ENCODE measurements around the gene FNIP1.
A peak's percentile ranks its signal among the peaks of the same experiment; 100 is the strongest.
"Not testable (repeated sequence)": the region's sequence is repeated elsewhere in the genome, so short reads cannot be mapped to it uniquely, and the experiment has no call there.

The FNIP1 gene

GRCh38 chr5:131796793-131797693 lies at the start of gene FNIP1:
FNIP1 (minus strand) TSS chr5:131797017; CDS start chr5:131796921, 96 bp downstream.
- DNase-seq (ENCODE audit: insufficient read length, low spot score) = peak; percentile 93
- FAIRE-seq = peak; percentile 98

GRCh38 chr5:131846536-131846935 lies 49.7 kb upstream of the FNIP1 start:
- DNase-seq (ENCODE audit: insufficient read length, low spot score) = no peak
- FAIRE-seq = no peak

- FAIRE-seq (no peak), DNase-seq (ENCODE audit: insufficient read length, low spot score) (no peak)
Measured at GRCh38 chr5:131845828-131846227, 49.0 kb upstream of the FNIP1 start.

GRCh38 chr5:131842971-131843370 lies 46.2 kb upstream of the FNIP1 start:
- DNase-seq (ENCODE audit: insufficient read length, low spot score); FAIRE-seq: not testable (repeated sequence)

GRCh38 chr5:131832702-131833101 lies 35.9 kb upstream of the FNIP1 start:
- DNase-seq (ENCODE audit: insufficient read length, low spot score); FAIRE-seq: not testable (repeated sequence)

GRCh38 chr5:131825404-131826013 lies 28.7 kb upstream of the FNIP1 start:
- DNase-seq (ENCODE audit: insufficient read length, low spot score) (no peak), FAIRE-seq (no peak)

GRCh38 chr5:131824631-131825030 lies 27.8 kb upstream of the FNIP1 start:
- no peak for FAIRE-seq
- no peak for DNase-seq (ENCODE audit: insufficient read length, low spot score)

- DNase-seq (ENCODE audit: insufficient read length, low spot score) = no peak
- no peak for FAIRE-seq
Measured at GRCh38 chr5:131821221-131821620, 24.4 kb upstream of the FNIP1 start.

GRCh38 chr5:131818001-131818724 lies 21.3 kb upstream of the FNIP1 start:
- DNase-seq (ENCODE audit: insufficient read length, low spot score) (no peak), FAIRE-seq (no peak)

- FAIRE-seq (no peak), DNase-seq (ENCODE audit: insufficient read length, low spot score) (no peak)
Measured at GRCh38 chr5:131814990-131815389, 18.2 kb upstream of the FNIP1 start.

GRCh38 chr5:131812371-131813160 lies 15.7 kb upstream of the FNIP1 start:
- DNase-seq (ENCODE audit: insufficient read length, low spot score) = no peak
- no peak for FAIRE-seq

GRCh38 chr5:131810510-131811249 lies 13.9 kb upstream of the FNIP1 start:
- no peak for FAIRE-seq
- DNase-seq (ENCODE audit: insufficient read length, low spot score) = no peak

- DNase-seq (ENCODE audit: insufficient read length, low spot score) (peak; percentile 12), FAIRE-seq (peak; percentile 23)
Measured at GRCh38 chr5:131795879-131796792, 681 bp downstream of the FNIP1 start.

GRCh38 chr5:131795228-131795627 lies 1.6 kb downstream of the FNIP1 start:
- no peak for FAIRE-seq
- DNase-seq (ENCODE audit: insufficient read length, low spot score) = no peak

GRCh38 chr5:131794586-131794985 lies 2.2 kb downstream of the FNIP1 start:
- peak; percentile 73 for FAIRE-seq
- DNase-seq (ENCODE audit: insufficient read length, low spot score) = no peak

- DNase-seq (ENCODE audit: insufficient read length, low spot score) (no peak), FAIRE-seq (no peak)
Measured at GRCh38 chr5:131792896-131793295, 3.9 kb downstream of the FNIP1 start.

- DNase-seq (ENCODE audit: insufficient read length, low spot score) (no peak), FAIRE-seq (no peak)
Measured at GRCh38 chr5:131791866-131792265, 5.0 kb downstream of the FNIP1 start.

GRCh38 chr5:131790550-131790949 lies 6.3 kb downstream of the FNIP1 start:
- no peak for FAIRE-seq
- DNase-seq (ENCODE audit: insufficient read length, low spot score) = no peak

- no peak for FAIRE-seq
- no peak for DNase-seq (ENCODE audit: insufficient read length, low spot score)
Measured at GRCh38 chr5:131789765-131790164, 7.1 kb downstream of the FNIP1 start.
